HL-60 (cell line): ENCODE measurements around the gene POFUT1.

ENCODE experiments used
- GABPA ChIP-seq: IDR thresholded peaks from 2 replicates; pipeline ENCODE4 v1.6.1; 2012; ENCODE audit warnings: low read depth
- POLR2AphosphoS5 ChIP-seq: IDR thresholded peaks from 2 replicates; pipeline ENCODE4 v1.6.1; 2012; ENCODE audit warnings: low read depth
- SPI1 ChIP-seq: IDR thresholded peaks from 2 replicates; pipeline ENCODE4 v1.6.1; 2012; ENCODE audit warnings: low read depth, mild to moderate bottlenecking, borderline replicate concordance
- TF ChIP-seq, protein P1 (sequence below): IDR thresholded peaks from one replicate; pipeline ENCODE4 v1.5.1; 2011; ENCODE audit warnings: low read length, control low read depth, inconsistent platforms; ENCODE audit not compliant: insufficient read depth
- TF ChIP-seq, protein P2 (sequence below): IDR thresholded peaks from 2 replicates; pipeline ENCODE4 v1.6.1; 2012; ENCODE audit warnings: low read depth; ENCODE audit not compliant: insufficient replicate concordance

DNA sequence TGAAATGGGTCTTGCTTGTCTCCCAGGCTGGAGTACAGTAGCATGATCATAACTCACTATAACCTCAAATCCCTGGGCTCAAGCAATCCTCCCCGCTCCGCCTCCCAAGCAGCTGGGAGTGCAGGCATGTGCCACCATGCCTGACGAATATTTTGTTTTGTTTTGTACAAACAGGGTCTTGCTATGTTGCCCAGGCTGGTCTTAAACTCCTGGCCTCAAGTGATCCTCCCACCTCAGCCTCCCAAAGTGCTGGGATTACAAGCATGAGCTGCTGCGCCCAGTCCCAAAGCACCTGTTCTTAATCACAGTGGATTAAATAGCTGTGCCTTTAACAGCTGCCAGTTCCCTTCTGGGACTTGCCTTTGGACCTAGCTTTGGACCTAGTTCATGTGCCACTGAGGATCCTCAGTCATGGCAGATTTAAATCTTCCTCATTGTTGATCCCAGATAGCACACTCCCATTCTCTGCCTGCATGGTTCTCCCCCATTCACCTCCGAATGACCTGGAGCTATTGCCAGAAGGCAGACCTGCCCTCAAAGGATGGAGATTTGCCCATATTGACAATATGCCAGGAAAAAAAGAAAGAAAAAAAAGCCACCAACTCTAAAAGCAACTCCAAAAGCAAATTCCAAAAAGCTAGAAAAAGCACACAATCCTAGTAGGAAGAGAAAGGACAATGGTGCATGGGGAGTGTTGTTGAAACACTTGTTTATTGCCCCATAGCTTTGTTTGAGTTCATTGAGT is 10.6 kb downstream of the POFUT1 start:
- TF ChIP-seq, protein P1, sequence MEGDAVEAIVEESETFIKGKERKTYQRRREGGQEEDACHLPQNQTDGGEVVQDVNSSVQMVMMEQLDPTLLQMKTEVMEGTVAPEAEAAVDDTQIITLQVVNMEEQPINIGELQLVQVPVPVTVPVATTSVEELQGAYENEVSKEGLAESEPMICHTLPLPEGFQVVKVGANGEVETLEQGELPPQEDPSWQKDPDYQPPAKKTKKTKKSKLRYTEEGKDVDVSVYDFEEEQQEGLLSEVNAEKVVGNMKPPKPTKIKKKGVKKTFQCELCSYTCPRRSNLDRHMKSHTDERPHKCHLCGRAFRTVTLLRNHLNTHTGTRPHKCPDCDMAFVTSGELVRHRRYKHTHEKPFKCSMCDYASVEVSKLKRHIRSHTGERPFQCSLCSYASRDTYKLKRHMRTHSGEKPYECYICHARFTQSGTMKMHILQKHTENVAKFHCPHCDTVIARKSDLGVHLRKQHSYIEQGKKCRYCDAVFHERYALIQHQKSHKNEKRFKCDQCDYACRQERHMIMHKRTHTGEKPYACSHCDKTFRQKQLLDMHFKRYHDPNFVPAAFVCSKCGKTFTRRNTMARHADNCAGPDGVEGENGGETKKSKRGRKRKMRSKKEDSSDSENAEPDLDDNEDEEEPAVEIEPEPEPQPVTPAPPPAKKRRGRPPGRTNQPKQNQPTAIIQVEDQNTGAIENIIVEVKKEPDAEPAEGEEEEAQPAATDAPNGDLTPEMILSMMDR = no peak
- no peak for TF ChIP-seq POLR2AphosphoS5
- no peak for TF ChIP-seq SPI1
- TF ChIP-seq GABPA = no peak
- TF ChIP-seq, protein P2, sequence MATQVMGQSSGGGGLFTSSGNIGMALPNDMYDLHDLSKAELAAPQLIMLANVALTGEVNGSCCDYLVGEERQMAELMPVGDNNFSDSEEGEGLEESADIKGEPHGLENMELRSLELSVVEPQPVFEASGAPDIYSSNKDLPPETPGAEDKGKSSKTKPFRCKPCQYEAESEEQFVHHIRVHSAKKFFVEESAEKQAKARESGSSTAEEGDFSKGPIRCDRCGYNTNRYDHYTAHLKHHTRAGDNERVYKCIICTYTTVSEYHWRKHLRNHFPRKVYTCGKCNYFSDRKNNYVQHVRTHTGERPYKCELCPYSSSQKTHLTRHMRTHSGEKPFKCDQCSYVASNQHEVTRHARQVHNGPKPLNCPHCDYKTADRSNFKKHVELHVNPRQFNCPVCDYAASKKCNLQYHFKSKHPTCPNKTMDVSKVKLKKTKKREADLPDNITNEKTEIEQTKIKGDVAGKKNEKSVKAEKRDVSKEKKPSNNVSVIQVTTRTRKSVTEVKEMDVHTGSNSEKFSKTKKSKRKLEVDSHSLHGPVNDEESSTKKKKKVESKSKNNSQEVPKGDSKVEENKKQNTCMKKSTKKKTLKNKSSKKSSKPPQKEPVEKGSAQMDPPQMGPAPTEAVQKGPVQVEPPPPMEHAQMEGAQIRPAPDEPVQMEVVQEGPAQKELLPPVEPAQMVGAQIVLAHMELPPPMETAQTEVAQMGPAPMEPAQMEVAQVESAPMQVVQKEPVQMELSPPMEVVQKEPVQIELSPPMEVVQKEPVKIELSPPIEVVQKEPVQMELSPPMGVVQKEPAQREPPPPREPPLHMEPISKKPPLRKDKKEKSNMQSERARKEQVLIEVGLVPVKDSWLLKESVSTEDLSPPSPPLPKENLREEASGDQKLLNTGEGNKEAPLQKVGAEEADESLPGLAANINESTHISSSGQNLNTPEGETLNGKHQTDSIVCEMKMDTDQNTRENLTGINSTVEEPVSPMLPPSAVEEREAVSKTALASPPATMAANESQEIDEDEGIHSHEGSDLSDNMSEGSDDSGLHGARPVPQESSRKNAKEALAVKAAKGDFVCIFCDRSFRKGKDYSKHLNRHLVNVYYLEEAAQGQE = no peak
